ENCODE measurements around the gene USP12. TPM values are rescaled to one million over a fixed set of nuclear protein-coding genes. Genes with fewer than 3 reads are reported as not detected.

USP12 gene
- total and polyA plus RNA-seq, 9 donors = 9.5 to 23.6 (median 19.2) TPM

GRCh38 chr13:27120011-27120410, 51.6 kb downstream of the USP12 start:
- whole genome bisulfite sequencing, 3 donors = 92 to 94% (median 93%) methylated on average over 3 of the region's 3 CpGs
- H3K27ac ChIP-seq = no peak overlapping the region
- intact Hi-C loops (cut with DNase I) = no loop called here

GRCh38 chr13:27118428-27119054, 53.1 kb downstream of the USP12 start:
- no peak overlapping the region for H3K4me3 ChIP-seq
- H3K27me3 ChIP-seq = no peaks in the 10 kb centered on the region
- H3K9me3 ChIP-seq = no peaks in the 10 kb centered on the region
- H3K4me1 ChIP-seq (ENCODE audit: insufficient read depth) = peaks cover 6% of the 10 kb centered on the region
- WGBS, 3 donors = 91 to 95% (median 92%) methylated on average over 3 of the region's 3 CpGs
- intact Hi-C loops (cut with DNase I) = no loop called here
- TF ChIP-seq EP300 (IDR thresholded peaks at IDR 0.05) (no peak), CTCF (IDR thresholded peaks at IDR 0.05) (no peak), POLR2A (IDR thresholded peaks at IDR 0.05) (no peak)
- DNase-seq = no peak
- no peaks in the 10 kb centered on the region for H3K36me3 ChIP-seq
- no peak overlapping the region for H3K27ac ChIP-seq

More at GRCh38 chr13:27120011-27120410, 51.6 kb downstream of the USP12 start:
- H3K36me3 ChIP-seq = no peaks in the 10 kb centered on the region
- no peaks in the 10 kb centered on the region for H3K27me3 ChIP-seq
- no peak for DNase-seq
- H3K9me3 ChIP-seq = no peaks in the 10 kb centered on the region
- H3K4me3 ChIP-seq = no peak overlapping the region
- TF ChIP-seq CTCF (IDR thresholded peaks at IDR 0.05) = no peak
- no peak for TF ChIP-seq EP300 (IDR thresholded peaks at IDR 0.05)
- no peak for TF ChIP-seq POLR2A (IDR thresholded peaks at IDR 0.05)
- peaks cover 6% of the 10 kb centered on the region for H3K4me1 ChIP-seq (ENCODE audit: insufficient read depth)

GRCh38 chr13:27117952-27118351, 53.7 kb downstream of the USP12 start:
- Histone ChIP-seq H3K27me3 (no peaks in the 10 kb centered on the region), H3K27ac (no peak overlapping the region), H3K4me1 (ENCODE audit: insufficient read depth) (peaks cover 6% of the 10 kb centered on the region), H3K4me3 (no peak overlapping the region), H3K9me3 (no peaks in the 10 kb centered on the region), H3K36me3 (no peaks in the 10 kb centered on the region)
- 81 to 85% (median 82%) methylated on average over 5 of the region's 5 CpGs for WGBS, 3 donors
- no peak for DNase-seq
- TF ChIP-seq POLR2A (IDR thresholded peaks at IDR 0.05) = no peak
- no peak for TF ChIP-seq CTCF (IDR thresholded peaks at IDR 0.05)
- TF ChIP-seq EP300 (IDR thresholded peaks at IDR 0.05) = no peak
- intact Hi-C loops (cut with DNase I) = no loop called here

- H3K36me3 ChIP-seq = no peaks in the 10 kb centered on the region
- intact Hi-C loops (cut with DNase I) = no loop called here
- WGBS, 3 donors = 77 to 81% (median 80%) methylated on average over 1 of the region's 1 CpG
- DNase-seq = no peak
- H3K27me3 ChIP-seq = no peaks in the 10 kb centered on the region
- H3K27ac ChIP-seq = no peak overlapping the region
- H3K4me3 ChIP-seq = no peak overlapping the region
- no peaks in the 10 kb centered on the region for H3K9me3 ChIP-seq
- TF ChIP-seq CTCF (IDR thresholded peaks at IDR 0.05) (no peak), EP300 (IDR thresholded peaks at IDR 0.05) (no peak), POLR2A (IDR thresholded peaks at IDR 0.05) (no peak)
- H3K4me1 ChIP-seq (ENCODE audit: insufficient read depth) = peaks cover 6% of the 10 kb centered on the region
Observed at GRCh38 chr13:27117158-27117557, 54.5 kb downstream of the USP12 start.

All from ovary (tissue), 9 donors.